ENCODE measurements around the gene ODAPH.
"Not testable (repeated sequence)": the region's sequence is repeated elsewhere in the genome, so short reads cannot be mapped to it uniquely, and the experiment has no call there.

The ODAPH gene

GRCh38 chr4:75513526-75514130, 42.2 kb upstream of the ODAPH start:
- H3K9ac ChIP-seq: peak overlapping the region; percentile 69
- H3K27me3 ChIP-seq (ENCODE audit: insufficient read depth, low read depth): no peaks in the 10 kb centered on the region
- TF ChIP-seq, protein P1, sequence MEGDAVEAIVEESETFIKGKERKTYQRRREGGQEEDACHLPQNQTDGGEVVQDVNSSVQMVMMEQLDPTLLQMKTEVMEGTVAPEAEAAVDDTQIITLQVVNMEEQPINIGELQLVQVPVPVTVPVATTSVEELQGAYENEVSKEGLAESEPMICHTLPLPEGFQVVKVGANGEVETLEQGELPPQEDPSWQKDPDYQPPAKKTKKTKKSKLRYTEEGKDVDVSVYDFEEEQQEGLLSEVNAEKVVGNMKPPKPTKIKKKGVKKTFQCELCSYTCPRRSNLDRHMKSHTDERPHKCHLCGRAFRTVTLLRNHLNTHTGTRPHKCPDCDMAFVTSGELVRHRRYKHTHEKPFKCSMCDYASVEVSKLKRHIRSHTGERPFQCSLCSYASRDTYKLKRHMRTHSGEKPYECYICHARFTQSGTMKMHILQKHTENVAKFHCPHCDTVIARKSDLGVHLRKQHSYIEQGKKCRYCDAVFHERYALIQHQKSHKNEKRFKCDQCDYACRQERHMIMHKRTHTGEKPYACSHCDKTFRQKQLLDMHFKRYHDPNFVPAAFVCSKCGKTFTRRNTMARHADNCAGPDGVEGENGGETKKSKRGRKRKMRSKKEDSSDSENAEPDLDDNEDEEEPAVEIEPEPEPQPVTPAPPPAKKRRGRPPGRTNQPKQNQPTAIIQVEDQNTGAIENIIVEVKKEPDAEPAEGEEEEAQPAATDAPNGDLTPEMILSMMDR (conservative IDR thresholded peaks at IDR 0.05; ENCODE audit: low read depth, low read length): no peak
- H3K4me1 ChIP-seq (ENCODE audit: low read depth, poor library complexity, severe bottlenecking): peaks cover 56% of the 10 kb centered on the region
- peak overlapping the region; percentile 96 for H3K4me3 ChIP-seq (IDR thresholded peaks at IDR 0.05; ENCODE audit: insufficient read depth, low read depth, low read length)
- peak overlapping the region; percentile 93 for H3K4me2 ChIP-seq
- no peaks in the 10 kb centered on the region for H4K20me1 ChIP-seq (ENCODE audit: insufficient read depth)
- H3K27ac ChIP-seq: peak overlapping the region; percentile 84
- peak overlapping the region; percentile 68 for H2AFZ ChIP-seq (ENCODE audit: low read depth)
- peaks cover 48% of the 10 kb centered on the region for H3K79me2 ChIP-seq (ENCODE audit: insufficient read depth, low read depth)
- no peaks in the 10 kb centered on the region for H3K36me3 ChIP-seq (ENCODE audit: insufficient read depth)

DNA sequence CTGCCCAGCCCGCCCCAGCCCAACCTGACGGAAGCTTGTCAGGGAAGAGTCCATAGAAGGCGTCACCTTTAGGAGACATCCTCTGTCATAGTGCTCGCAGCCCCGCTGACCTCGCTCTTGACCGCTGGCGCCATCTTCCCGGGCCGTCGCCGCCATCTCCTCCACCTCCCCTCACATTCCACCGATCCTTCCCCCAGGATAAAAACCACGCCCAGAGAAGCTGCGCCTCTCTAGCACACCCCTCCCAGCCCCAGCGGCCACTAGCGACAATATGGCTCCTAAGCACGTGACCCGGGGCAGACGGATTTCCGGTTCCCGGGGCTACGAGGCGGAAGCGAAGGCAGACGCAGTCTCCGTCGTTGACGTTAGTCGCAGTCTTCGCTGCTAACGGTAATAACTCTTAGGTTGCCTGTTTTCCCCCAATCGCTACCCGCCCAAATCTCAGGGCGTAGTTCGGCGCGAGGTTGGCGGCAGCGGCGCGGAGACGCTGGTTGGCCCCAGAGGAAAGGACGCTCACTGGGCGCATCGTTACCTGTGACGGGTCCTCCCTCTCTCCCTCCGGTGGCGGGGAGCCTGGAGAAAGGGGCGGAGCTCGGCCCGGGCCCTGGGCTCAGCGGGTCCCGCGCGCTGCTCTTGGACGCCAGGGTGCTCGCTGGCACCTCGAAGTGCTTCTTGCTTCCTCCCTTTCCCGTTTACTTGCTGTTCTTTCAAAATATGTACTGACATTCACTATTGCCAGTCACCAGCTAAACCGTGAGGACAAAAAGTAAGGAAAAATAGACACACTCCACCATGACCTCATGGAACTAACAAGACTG, 41.5 kb upstream of the ODAPH start, which contains the start of the genes RCHY1 and THAP6:
RCHY1 (minus strand) TSS at position 273 of the 818 bp plus-strand sequence; CDS start at position 156, 117 bp downstream.
THAP6 (plus strand) TSS at position 343 of the 818 bp plus-strand sequence. CDS start 980 bp downstream, outside the sequence.
- Histone ChIP-seq H3K27me3 (ENCODE audit: insufficient read depth, low read depth) (no peaks in the 10 kb centered on the region), H3K36me3 (ENCODE audit: insufficient read depth) (no peaks in the 10 kb centered on the region), H3K4me2 (peak within 1 kb of the TSS; percentile 93), H3K4me3 (IDR thresholded peaks at IDR 0.05; ENCODE audit: insufficient read depth, low read depth, low read length) (peak within 1 kb of the TSS; percentile 96), H3K27ac (peak within 1 kb of the TSS; percentile 84), H4K20me1 (ENCODE audit: insufficient read depth) (no peaks in the 10 kb centered on the region), H3K79me2 (ENCODE audit: insufficient read depth, low read depth) (peaks cover 48% of the 10 kb centered on the region), H3K4me1 (ENCODE audit: low read depth, poor library complexity, severe bottlenecking) (peaks cover 52% of the 10 kb centered on the region), H3K9ac (peak within 1 kb of the TSS; percentile 69), H2AFZ (ENCODE audit: low read depth) (peak within 1 kb of the TSS; percentile 68)
- TF ChIP-seq, protein P1 (conservative IDR thresholded peaks at IDR 0.05; ENCODE audit: low read depth, low read length): no peak

DNA sequence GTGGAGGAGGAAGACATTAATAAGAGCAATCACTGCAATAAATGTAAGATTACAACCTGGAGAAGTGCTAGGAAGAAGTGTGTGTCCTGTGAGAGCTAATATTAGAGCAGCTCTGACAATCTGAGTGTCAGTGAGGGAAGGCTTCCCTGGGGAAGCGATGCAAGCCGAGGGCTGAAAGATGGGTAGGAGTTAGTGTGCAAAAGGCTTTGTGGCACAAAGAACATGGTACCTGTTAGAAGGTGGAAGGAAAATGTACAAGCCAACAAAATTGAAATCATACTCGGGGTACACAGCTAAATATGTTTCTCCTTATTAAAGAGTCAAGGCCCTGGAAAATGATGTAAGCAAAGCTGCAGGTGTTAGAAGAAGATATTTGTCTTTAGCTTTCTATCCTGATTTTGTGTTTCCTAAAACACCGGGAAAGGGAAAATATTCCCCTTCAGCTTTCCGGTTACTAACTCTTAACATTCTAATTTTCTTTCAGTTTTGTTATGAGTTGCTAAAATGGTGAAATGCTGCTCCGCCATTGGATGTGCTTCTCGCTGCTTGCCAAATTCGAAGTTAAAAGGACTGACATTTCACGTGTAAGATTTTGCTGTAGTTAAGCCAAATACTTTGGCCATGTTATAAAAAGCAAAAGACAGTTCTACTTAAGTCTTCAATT, 40.8 kb upstream of the ODAPH start:
- Histone ChIP-seq H3K9ac (peak overlapping the region; percentile 69), H3K79me2 (ENCODE audit: insufficient read depth, low read depth) (peaks cover 46% of the 10 kb centered on the region), H3K4me3 (IDR thresholded peaks at IDR 0.05; ENCODE audit: insufficient read depth, low read depth, low read length) (peak overlapping the region; percentile 96), H3K4me2 (peak overlapping the region; percentile 74), H3K4me1 (ENCODE audit: low read depth, poor library complexity, severe bottlenecking) (peaks cover 52% of the 10 kb centered on the region), H3K27ac (peak overlapping the region; percentile 84), H2AFZ (ENCODE audit: low read depth) (peak overlapping the region; percentile 68), H3K27me3 (ENCODE audit: insufficient read depth, low read depth) (no peaks in the 10 kb centered on the region), H4K20me1 (ENCODE audit: insufficient read depth) (no peaks in the 10 kb centered on the region), H3K36me3 (ENCODE audit: insufficient read depth) (no peaks in the 10 kb centered on the region)
- TF ChIP-seq, protein P1 (conservative IDR thresholded peaks at IDR 0.05; ENCODE audit: low read depth, low read length): no peak

GRCh38 chr4:75516144-75516543, 39.7 kb upstream of the ODAPH start:
- no peak overlapping the region for H3K4me3 ChIP-seq (IDR thresholded peaks at IDR 0.05; ENCODE audit: insufficient read depth, low read depth, low read length)
- H3K36me3 ChIP-seq (ENCODE audit: insufficient read depth): no peaks in the 10 kb centered on the region
- no peak overlapping the region for H2AFZ ChIP-seq (ENCODE audit: low read depth)
- no peaks in the 10 kb centered on the region for H4K20me1 ChIP-seq (ENCODE audit: insufficient read depth)
- peak overlapping the region; percentile 74 for H3K4me2 ChIP-seq
- peak overlapping the region; percentile 69; the same call in 1 of the 2 replicates for H3K9ac ChIP-seq
- H3K27ac ChIP-seq: peak overlapping the region; percentile 84; the same call in 1 of the 2 replicates
- no peaks in the 10 kb centered on the region for H3K27me3 ChIP-seq (ENCODE audit: insufficient read depth, low read depth)
- H3K4me1 ChIP-seq (ENCODE audit: low read depth, poor library complexity, severe bottlenecking): peaks cover 43% of the 10 kb centered on the region
- peaks cover 35% of the 10 kb centered on the region for H3K79me2 ChIP-seq (ENCODE audit: insufficient read depth, low read depth)
- TF ChIP-seq, protein P1 (conservative IDR thresholded peaks at IDR 0.05; ENCODE audit: low read depth, low read length): no peak

GRCh38 chr4:75519452-75519851, 36.4 kb upstream of the ODAPH start:
- peaks cover 20% of the 10 kb centered on the region for H3K4me1 ChIP-seq (ENCODE audit: low read depth, poor library complexity, severe bottlenecking)
- not testable (repeated sequence) for H3K4me2 ChIP-seq; H3K27ac ChIP-seq; H3K9ac ChIP-seq; H4K20me1 ChIP-seq (ENCODE audit: insufficient read depth); H3K4me3 ChIP-seq (IDR thresholded peaks at IDR 0.05; ENCODE audit: insufficient read depth, low read depth, low read length); H3K79me2 ChIP-seq (ENCODE audit: insufficient read depth, low read depth); H3K27me3 ChIP-seq (ENCODE audit: insufficient read depth, low read depth); H3K36me3 ChIP-seq (ENCODE audit: insufficient read depth); H2AFZ ChIP-seq (ENCODE audit: low read depth)

All from KMS-11 (cell line).